ENCODE data around the gene RPS10. TPM values are rescaled to one million over a fixed set of nuclear protein-coding genes. Genes with fewer than 3 reads are reported as not detected.

Gene RPS10
- total and polyA plus RNA-seq, 2 experiments from 2014 or later = 1,755 to 2,175 TPM

GRCh38 chr6:34396518-34396917 is 29.4 kb downstream of the RPS10 start (continued):
- TF ChIP-seq REST (IDR thresholded peaks at IDR 0.05; ENCODE audit: unreplicated experiment) = no peak

GRCh38 chr6:34393966-34394305 is 31.9 kb downstream of the RPS10 start:
- Mint-ChIP-seq H3K4me1 (peaks cover 8% of the 10 kb centered on the region), H3K4me3 (no peak overlapping the region; the same call in 1 of the 3 replicates), H3K9me3 (peaks cover 18% of the 10 kb centered on the region), H3K27me3 (ENCODE audit: insufficient read depth, low read depth, poor library complexity) (peaks cover 10% of the 10 kb centered on the region), H3K27ac (no peak overlapping the region), H3K36me3 (ENCODE audit: low read depth) (peaks cover 8% of the 10 kb centered on the region)
- H3K79me2 ChIP-seq (replicated peaks; ENCODE audit: insufficient read depth) = peaks cover 27% of the 10 kb centered on the region
- 0 out of 2 replicates have a peak, but pooled peaks cover 2% of the 10 kb centered on the region for H4K20me1 ChIP-seq (replicated peaks; ENCODE audit: insufficient read depth)
- 0 out of 2 replicates have a peak, but pooled peaks cover 3% of the 10 kb centered on the region for H3F3A ChIP-seq (replicated peaks; ENCODE audit: low read depth)
- no peak for DNase-seq (ENCODE audit: low spot score)
- no peak overlapping the region for H3K4me2 ChIP-seq
- no peak overlapping the region for H2AFZ ChIP-seq
- H3K27ac ChIP-seq (ENCODE audit: low read depth) = no peak overlapping the region
- no peaks in the 10 kb centered on the region for H3K9me2 ChIP-seq (ENCODE audit: insufficient read depth)
- H3K36me3 ChIP-seq (ENCODE audit: insufficient read depth) = no peaks in the 10 kb centered on the region; the same call in 1 of the 2 replicates
- H3K4me3 ChIP-seq = no peak overlapping the region
- no peak for TF ChIP-seq POLR2AphosphoS5 (IDR thresholded peaks at IDR 0.05; ENCODE audit: low read depth)
- TF ChIP-seq NANOG (IDR thresholded peaks at IDR 0.05; ENCODE audit: borderline replicate concordance) = no peak
- no peak for TF ChIP-seq ZNF462 (CRISPR knock-in tag; IDR thresholded peaks at IDR 0.05)
- TF ChIP-seq STAT1 (IDR thresholded peaks at IDR 0.05; ENCODE audit: unreplicated experiment) = no peak
- TF ChIP-seq ZNF114 (CRISPR knock-in tag; IDR thresholded peaks at IDR 0.05) = no peak
- no peak for TF ChIP-seq JUNB (IDR thresholded peaks at IDR 0.05; ENCODE audit: unreplicated experiment)
- TF ChIP-seq EZH2phosphoT487 (IDR thresholded peaks at IDR 0.05; ENCODE audit: unreplicated experiment) = no peak
- TF ChIP-seq ETS1 (IDR thresholded peaks at IDR 0.05) = no peak
- no peak for TF ChIP-seq CREB1 (CRISPR knock-in tag; IDR thresholded peaks at IDR 0.05; ENCODE audit: low read depth)
- no peak for TF ChIP-seq REST (IDR thresholded peaks at IDR 0.05; ENCODE audit: unreplicated experiment)
- TF ChIP-seq ZNF331 (CRISPR knock-in tag; IDR thresholded peaks at IDR 0.05; ENCODE audit: low read depth) = no peak
- no peaks in the 10 kb centered on the region for H3K27me3 ChIP-seq (ENCODE audit: insufficient read depth)
- no peak for ATAC-seq
- H3K4me1 ChIP-seq (ENCODE audit: insufficient read depth) = peaks cover 14% of the 10 kb centered on the region; the same call in 1 of the 2 replicates

Data from GM23338 (cell line).